GM18951 (cell line): ENCODE results near the gene KRT79.

ENCODE experiments used
- POLR2A ChIP-seq: IDR thresholded peaks from 4 replicates; pipeline ENCODE4 v1.6.1; 2011; ENCODE audit warnings: mild to moderate bottlenecking; ENCODE audit not compliant: insufficient read length, insufficient read depth; ENCODE audit errors: extremely low read depth
- in situ Hi-C: fragments of 300-500 bp; cut with MboI; formaldehyde crosslinking; loops from one replicate; pipeline ENCODE4 v1.12.0; 2022; ENCODE audit warnings: low sequenced_read_pairs, mixed read lengths, inconsistent platforms; ENCODE audit not compliant: unreplicated experiment

KRT79 gene

DNA sequence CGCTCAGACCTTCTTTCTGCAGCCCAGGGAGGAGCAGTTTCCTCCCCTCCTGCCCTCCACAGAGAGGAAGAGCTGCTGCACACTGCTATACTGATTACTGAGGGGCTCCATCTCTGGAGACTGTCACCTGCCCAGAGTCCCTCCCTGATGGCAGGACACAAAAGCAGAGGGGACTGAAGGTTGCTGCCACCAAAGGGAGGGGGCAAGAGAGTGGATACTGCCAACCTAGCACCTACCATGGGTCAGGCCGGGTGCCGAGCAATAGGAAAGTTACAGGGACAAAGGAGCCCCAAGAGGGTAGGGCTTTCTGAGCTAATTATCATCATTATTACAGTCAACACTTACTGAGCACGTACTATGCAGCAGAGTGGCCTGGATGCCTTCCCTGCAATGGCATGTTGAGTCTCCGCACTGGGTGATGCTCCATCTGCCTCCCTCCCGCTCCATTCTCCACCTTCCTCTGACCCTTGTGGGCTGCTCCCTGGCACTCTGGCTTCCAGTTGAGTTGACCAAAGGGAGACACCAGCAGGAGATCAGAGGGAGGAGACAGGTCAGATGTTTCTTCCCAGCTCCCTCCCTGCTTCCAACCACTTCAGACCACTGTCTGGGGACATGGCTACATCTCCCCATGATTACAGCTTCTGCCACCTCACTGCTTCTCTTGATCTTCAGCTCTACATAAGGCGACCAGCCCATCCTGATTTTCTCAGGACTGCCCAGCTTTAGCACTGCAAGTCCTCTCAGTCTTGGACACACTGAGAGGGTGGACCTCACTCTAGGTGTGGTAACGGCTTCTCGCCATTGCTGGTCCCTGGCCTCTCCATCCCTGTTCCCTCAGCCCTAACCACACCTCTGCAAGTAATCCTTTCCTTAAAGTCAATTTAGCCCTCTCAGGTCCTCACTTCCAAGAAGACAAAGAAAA lies 2.6 kb upstream of the KRT79 start:
- in situ Hi-C loops: no loop called here
- no peak for TF ChIP-seq POLR2A

DNA sequence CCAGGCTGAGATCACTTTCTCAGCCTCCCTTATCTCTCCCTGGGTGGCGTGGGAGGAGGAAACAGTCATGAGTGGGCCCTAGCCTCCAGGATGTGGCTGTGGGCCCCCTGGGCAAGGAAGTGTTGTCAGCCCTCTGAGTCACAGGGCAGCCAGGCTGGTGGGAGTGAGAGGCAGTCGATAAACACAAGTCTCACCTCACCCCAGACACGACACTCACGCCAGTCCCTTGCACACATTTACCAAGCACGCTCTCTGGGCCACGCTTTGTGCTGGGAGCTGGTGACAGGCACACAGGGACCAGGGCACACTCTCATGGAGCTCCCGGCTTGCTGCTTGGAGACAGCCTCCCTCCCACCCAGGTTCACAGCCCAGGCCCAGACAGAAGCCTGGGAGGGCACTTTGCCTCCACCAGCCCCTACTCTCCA lies 1.9 kb upstream of the KRT79 start:
- no peak for TF ChIP-seq POLR2A
- in situ Hi-C loops: no loop called here

DNA sequence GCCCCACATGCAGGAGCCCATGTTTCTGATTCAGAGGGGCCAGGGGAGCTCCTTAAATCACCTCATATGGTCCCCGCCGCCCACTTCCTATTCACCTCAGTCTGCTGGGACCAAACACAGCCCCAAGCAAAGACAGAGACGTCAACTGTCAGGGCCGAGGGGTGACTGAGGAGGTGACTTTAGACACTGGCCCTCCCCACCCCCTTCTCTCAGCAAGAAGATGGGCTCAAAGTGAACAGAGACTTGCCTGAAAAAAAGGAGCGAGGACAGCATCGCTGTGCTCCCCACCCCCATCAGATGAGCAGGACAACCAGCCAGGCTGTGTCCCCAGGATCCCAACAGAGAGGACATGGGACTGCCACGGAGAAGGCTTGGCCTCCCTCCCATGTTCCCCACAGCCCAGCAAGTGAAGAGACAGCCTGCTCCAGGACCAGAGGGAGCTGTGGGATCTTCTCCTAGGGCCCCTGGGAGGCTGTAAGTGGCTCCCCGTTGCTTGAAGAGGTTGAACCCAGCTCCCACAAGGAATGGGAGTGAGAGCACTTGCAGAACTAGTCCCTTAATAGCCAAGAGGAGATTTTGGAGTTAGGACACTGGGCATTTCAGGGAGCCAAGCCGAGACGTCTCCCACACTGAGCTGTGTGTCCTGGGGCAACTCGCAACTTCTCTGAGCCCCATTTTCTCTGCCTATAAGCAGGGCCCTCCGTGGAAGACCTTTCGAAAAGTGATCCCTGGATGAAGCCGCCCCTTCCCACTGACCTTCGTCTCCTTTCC lies 1.3 kb upstream of the KRT79 start:
- in situ Hi-C loops: no loop called here
- no peak for TF ChIP-seq POLR2A

GRCh38 chr12:52834727-52835001 lies 553 bp upstream of the KRT79 start:
- TF ChIP-seq POLR2A: no peak

DNA sequence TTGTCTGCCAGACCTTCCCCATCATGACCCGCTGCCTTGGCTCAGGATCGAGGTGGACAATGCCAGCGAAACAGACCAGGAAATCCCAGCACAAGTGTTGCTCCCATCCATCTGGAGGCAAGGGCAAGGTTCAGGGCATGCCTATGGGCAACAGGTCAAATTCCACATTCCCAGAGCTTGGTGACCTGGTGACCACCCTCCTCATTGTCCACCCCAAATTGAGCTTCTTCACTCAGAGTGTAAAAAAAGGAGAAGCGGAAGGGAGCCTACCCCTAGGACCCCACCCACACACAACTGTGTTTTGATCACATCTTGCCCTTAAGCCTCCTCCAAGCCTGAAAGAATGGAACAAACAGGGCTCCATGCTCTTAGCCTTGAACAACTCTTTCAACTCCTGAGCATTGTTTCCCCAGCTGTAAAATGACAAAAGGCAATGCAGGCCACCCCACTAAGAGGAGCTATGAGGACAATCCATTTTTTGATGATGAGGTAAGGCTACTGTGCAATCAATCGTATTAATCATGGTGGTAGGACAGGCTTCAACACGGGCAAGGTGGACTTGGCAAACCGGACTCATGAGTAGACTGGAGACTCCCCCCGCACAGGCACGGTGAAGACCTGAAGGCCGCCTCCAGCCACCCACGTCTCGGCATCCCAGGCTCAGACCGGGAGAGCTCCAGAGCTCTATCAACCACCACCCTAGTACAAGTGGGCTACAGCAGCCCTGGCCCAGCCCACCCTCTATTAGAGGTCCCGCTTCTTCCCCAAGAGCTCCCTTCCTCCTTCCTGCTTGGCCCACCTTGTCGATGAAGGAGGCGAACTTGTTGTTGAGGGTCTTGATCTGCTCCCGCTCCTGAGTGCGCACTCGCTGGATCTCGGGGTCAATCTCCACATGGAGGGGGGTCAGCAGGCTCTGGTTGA lies 866 bp downstream of the KRT79 start:
- TF ChIP-seq POLR2A: no peak
- in situ Hi-C loops: no loop called here

More at GRCh38 chr12:52834727-52835001, 553 bp upstream of the KRT79 start:
- in situ Hi-C loops: no loop called here

- TF ChIP-seq POLR2A: no peak
- in situ Hi-C loops: no loop called here
These were observed 1.7 kb downstream of the KRT79 start for GRCh38 chr12:52832451-52832850.

- TF ChIP-seq POLR2A: no peak
- in situ Hi-C loops: no loop called here
These were observed 2.9 kb downstream of the KRT79 start for GRCh38 chr12:52831251-52831650.

GRCh38 chr12:52829986-52830770 lies 3.9 kb downstream of the KRT79 start:
- in situ Hi-C loops: no loop called here
- no peak for TF ChIP-seq POLR2A

DNA sequence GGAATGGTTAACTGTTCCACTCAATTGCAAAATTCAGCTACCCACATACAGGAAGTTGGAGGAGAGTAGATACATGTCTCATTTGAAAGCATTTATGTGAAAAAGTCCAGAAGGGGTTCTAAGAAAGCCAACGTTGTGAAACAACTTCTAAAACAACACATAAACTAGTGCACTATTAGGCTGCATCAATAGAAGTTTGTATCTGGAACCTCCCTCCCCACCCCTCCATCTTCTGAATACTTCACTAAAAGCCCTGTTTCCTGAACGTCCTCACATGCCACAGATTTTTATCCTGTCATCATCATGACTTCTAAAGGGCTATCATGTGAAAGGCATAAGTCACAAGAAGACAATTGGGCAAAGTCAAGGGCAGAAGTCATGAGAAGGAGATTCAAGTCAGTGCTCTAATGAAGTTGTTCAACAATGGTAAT lies 5.5 kb downstream of the KRT79 start:
- TF ChIP-seq POLR2A: no peak
- in situ Hi-C loops: no loop called here

- in situ Hi-C loops: no loop called here
These were observed 6.0 kb downstream of the KRT79 start for GRCh38 chr12:52828156-52828555.

DNA sequence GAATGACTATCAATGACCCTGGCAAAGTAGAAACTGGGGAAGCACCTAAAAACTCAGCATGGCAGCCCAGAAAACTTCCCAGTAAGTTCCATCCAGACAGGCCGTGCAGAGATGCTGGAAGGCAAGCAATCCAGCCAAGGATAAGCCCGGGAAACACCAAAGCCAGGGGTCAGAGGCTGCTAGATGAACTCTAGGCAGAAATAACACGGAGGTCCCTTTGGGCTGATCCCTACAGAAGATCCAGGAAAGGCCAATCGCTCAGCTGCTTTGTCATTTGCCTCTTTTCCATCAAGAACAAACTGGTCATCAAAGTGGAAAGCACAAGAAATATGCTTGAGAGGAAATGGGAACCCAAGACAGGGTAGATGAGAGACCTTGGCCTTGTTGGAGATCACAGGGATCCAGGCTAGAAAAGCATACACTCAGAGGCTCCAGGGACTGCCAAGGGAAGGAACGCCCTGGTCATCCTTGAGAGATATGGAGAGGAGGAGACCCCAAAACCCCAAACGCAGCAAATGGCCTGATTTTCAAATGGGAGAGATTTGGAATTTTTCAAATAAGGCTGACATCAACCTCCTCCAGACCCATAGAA lies 6.5 kb downstream of the KRT79 start:
- in situ Hi-C loops: no loop called here
- no peak for TF ChIP-seq POLR2A

More at GRCh38 chr12:52828156-52828555, 6.0 kb downstream of the KRT79 start:
- TF ChIP-seq POLR2A: no peak

GRCh38 chr12:52826611-52827498 lies 7.3 kb downstream of the KRT79 start:
- in situ Hi-C loops: no loop called here
- no peak for TF ChIP-seq POLR2A
